T-cell (primary cell): Measurements from ENCODE around the gene KIZ. TPM values are rescaled to one million over a fixed set of nuclear protein-coding genes. Genes with fewer than 3 reads are reported as not detected.
"Not testable (repeated sequence)": the region's sequence is repeated elsewhere in the genome, so short reads cannot be mapped to it uniquely, and the experiment has no call there.

ENCODE experiments used
- ATAC-seq, 4 experiments: fragments of 200-7000 bp in 3 of 4; fragments of 150-1000 bp in 1 of 4; cut with Tn5 transposase; replicated peaks in 1 of 4; 1 replicate in 3 of 4; 2 replicates in 1 of 4; pipeline ENCODE4 v1.10.0; 2021; ENCODE audit warnings: moderate library complexity in 3 of 4, mild to moderate bottlenecking in 2 of 4, moderate number of reproducible peaks in 1 of 4
- CTCF ChIA-PET, 2 donors: fragments of 300-600 bp; sonication (Branson Sonifier 250); formaldehyde crosslinking; loops; one replicate each; lab custom pipeline; 2022; ENCODE audit warnings: antibody characterized with exemption in 2 of 2; lab: Charles Lee
- POLR2A ChIA-PET, 2 donors: fragments of 300-600 bp; sonication (Branson Sonifier 250); formaldehyde crosslinking; loops; one replicate each; lab custom pipeline; 2022; ENCODE audit warnings: antibody characterized with exemption in 2 of 2; lab: Charles Lee
- DNase-seq, 35 experiments: peaks; one replicate each; pipeline versions ENCODE4 v3.0.0 to v3.0.0-alpha.2; 2013 to 2023
- H3K27ac ChIP-seq: one replicate; pipeline ENCODE4 v1.5.1; 2013; ENCODE audit warnings: low read length
- H3K27me3 ChIP-seq, 2 experiments: replicated peaks in 1 of 2; 1 replicate in 1 of 2; 2 replicates in 1 of 2; pipeline versions ENCODE4 v1.6.1 to v1.7.0; 2013; ENCODE audit warnings: low read length in 1 of 2, mixed read lengths in 1 of 2; ENCODE audit not compliant: control insufficient read depth in 2 of 2, insufficient read depth in 2 of 2; ENCODE audit errors: extremely low read depth in 1 of 2
- H3K36me3 ChIP-seq, 2 donors: 1 replicate in 1 of 2; 2 replicates in 1 of 2; pipeline versions ENCODE4 v1.6.1 to v1.7.0; 2013; ENCODE audit warnings: low read length in 1 of 2; ENCODE audit not compliant: control insufficient read depth in 2 of 2, insufficient read depth in 1 of 2; ENCODE audit errors: extremely low read depth in 1 of 2
- H3K4me1 ChIP-seq, 2 experiments: 1 replicate in 1 of 2; 2 replicates in 1 of 2; pipeline versions ENCODE4 v1.6.1 to v1.7.0; 2013; ENCODE audit warnings: low read length in 2 of 2, mixed read lengths in 1 of 2; ENCODE audit not compliant: insufficient read depth in 2 of 2, control insufficient read depth in 1 of 2; ENCODE audit errors: extremely low read depth in 1 of 2
- H3K4me3 ChIP-seq, 2 donors: 1 replicate in 1 of 2; 2 replicates in 1 of 2; pipeline versions ENCODE4 v1.5.1 to v1.7.0; 2013; ENCODE audit warnings: mild to moderate bottlenecking in 2 of 2, low read length in 1 of 2, moderate library complexity in 1 of 2; ENCODE audit not compliant: control insufficient read depth in 1 of 2; ENCODE audit errors: extremely low read depth in 1 of 2
- H3K9me3 ChIP-seq: 2 replicates; pipeline ENCODE4 v1.7.0; 2013
- H3K27ac Mint-ChIP-seq, 2 donors: one replicate each; pipeline ENCODE4 v1.8.0; 2020 to 2021; ENCODE audit warnings: mild to moderate bottlenecking in 2 of 2, mixed read lengths in 2 of 2
- H3K27me3 Mint-ChIP-seq, 2 donors: one replicate each; pipeline ENCODE4 v1.8.0; 2021 to 2022; ENCODE audit warnings: mixed read lengths in 2 of 2
- H3K36me3 Mint-ChIP-seq: one replicate; pipeline ENCODE4 v1.8.0; 2021; ENCODE audit warnings: mixed read lengths
- H3K4me1 Mint-ChIP-seq, 3 donors: one replicate each; pipeline ENCODE4 v1.8.0; 2020 to 2022; ENCODE audit warnings: mixed read lengths in 3 of 3, mild to moderate bottlenecking in 1 of 3
- H3K4me3 Mint-ChIP-seq, 3 donors: one replicate each; pipeline ENCODE4 v1.8.0; 2020 to 2022; ENCODE audit warnings: mild to moderate bottlenecking in 3 of 3, mixed read lengths in 3 of 3, moderate library complexity in 3 of 3
- H3K9me3 Mint-ChIP-seq, 3 donors: one replicate each; pipeline ENCODE4 v1.8.0; 2020 to 2022; ENCODE audit warnings: mixed read lengths in 3 of 3
- WGBS: methylation state at CpG from one replicate; pipeline ENCODE4 v1.1.5; 2013; ENCODE audit warnings: missing lambda C conversion rate; ENCODE audit not compliant: insufficient coverage; 5-methylcytosine and 5-hydroxymethylcytosine counted together
- total RNA-seq, 35 experiments: library from RNA in 6 of 35; stranded (reverse) in 6 of 35; fragments of 120-200 nt in 1 of 35; gene quantifications; one replicate each; pipeline versions ENCODE4 v1.2.1 to v1.2.4 and lab custom pipeline; 2013 to 2026

The KIZ gene
- total RNA-seq, 5 donors from 2014 or later (not counting 1 experiment from before 2014, with no cell fraction given), result 30.1 to 44.0 (median 41.2) TPM

- ChIA-PET POLR2A (no interaction called here), CTCF (no interaction called here)
- 100% methylated on average over 4 of the region's 5 CpGs for WGBS
- Mint-ChIP-seq H3K4me1 (peaks cover 9 to 27% (median 15%) of the 10 kb centered on the region in 3 donors), H3K4me3 (no peak overlapping the region), H3K9me3 (peaks cover 0 to 3% (median 0%) of the 10 kb centered on the region in 3 donors), H3K27ac (no peak overlapping the region), H3K36me3 (peaks cover 58% of the 10 kb centered on the region), H3K27me3 (no peaks in the 10 kb centered on the region)
- Histone ChIP-seq H3K4me3 (no peak overlapping the region), H3K27me3 (no peaks in the 10 kb centered on the region), H3K27ac (no peak overlapping the region), H3K9me3 (no peaks in the 10 kb centered on the region), H3K36me3 (peaks cover 0 to 15% of the 10 kb centered on the region in 2 donors), H3K4me1 (peaks cover 0 to 7% of the 10 kb centered on the region in 2 experiments)
- ATAC-seq (no peak), DNase-seq (no peak)
Measured at GRCh38 chr20:21161926-21162325, 36.0 kb downstream of the KIZ start.

GRCh38 chr20:21162631-21163030, 36.7 kb downstream of the KIZ start:
- ATAC-seq (no peak), DNase-seq (no peak)
- POLR2A ChIA-PET, result no interaction called here
- H3K4me3 ChIP-seq, result no peak overlapping the region
- peaks cover 11 to 24% (median 15%) of the 10 kb centered on the region in 3 donors for H3K4me1 Mint-ChIP-seq
- H3K4me3 Mint-ChIP-seq, result no peak overlapping the region
- no peaks in the 10 kb centered on the region for H3K9me3 ChIP-seq
- no peak overlapping the region for H3K27ac ChIP-seq
- peaks cover 60% of the 10 kb centered on the region for H3K36me3 Mint-ChIP-seq
- H3K36me3 ChIP-seq, result peaks cover 0 to 15% of the 10 kb centered on the region in 2 donors
- no peaks in the 10 kb centered on the region for H3K27me3 ChIP-seq
- H3K27ac Mint-ChIP-seq, result no peak overlapping the region
- no peaks in the 10 kb centered on the region for H3K27me3 Mint-ChIP-seq
- H3K4me1 ChIP-seq, result peaks cover 0 to 8% of the 10 kb centered on the region in 2 experiments
- no CpG with 5 or more reads among the region's 3 CpGs for WGBS
- CTCF ChIA-PET, result no interaction called here
- peaks cover 0 to 3% (median 0%) of the 10 kb centered on the region in 3 donors for H3K9me3 Mint-ChIP-seq

GRCh38 chr20:21166801-21167200, 40.9 kb downstream of the KIZ start:
- DNase-seq (no peak), ATAC-seq (no peak)
- Mint-ChIP-seq H3K9me3 (peaks cover 2 to 6% (median 4%) of the 10 kb centered on the region in 3 donors), H3K27me3 (no peaks in the 10 kb centered on the region), H3K4me1 (peaks cover 11 to 23% (median 13%) of the 10 kb centered on the region in 3 donors), H3K36me3 (peaks cover 71% of the 10 kb centered on the region), H3K27ac (no peak overlapping the region), H3K4me3 (no peak overlapping the region)
- Histone ChIP-seq H3K9me3 (no peaks in the 10 kb centered on the region), H3K36me3 (peaks cover 0 to 13% of the 10 kb centered on the region in 2 donors), H3K4me1 (peaks cover 0 to 8% of the 10 kb centered on the region in 2 experiments), H3K27ac (no peak overlapping the region), H3K4me3 (no peak overlapping the region), H3K27me3 (no peaks in the 10 kb centered on the region)
- ChIA-PET POLR2A (no interaction called here), CTCF (interaction anchor here in 1 of 2 donors (0.7 kb wide), 1 partner anchor 78 kb away, joined by 3 read pairs; no protein-coding TSS in a partner anchor)
- WGBS, result 35% methylated on average over 2 of the region's 2 CpGs

GRCh38 chr20:21167261-21167660, 41.4 kb downstream of the KIZ start:
- no peaks in the 10 kb centered on the region for H3K27me3 Mint-ChIP-seq
- ATAC-seq (no peak), DNase-seq (no peak)
- Histone ChIP-seq H3K27me3 (no peaks in the 10 kb centered on the region), H3K27ac (no peak overlapping the region), H3K9me3 (no peaks in the 10 kb centered on the region), H3K4me1 (peaks cover 0 to 8% of the 10 kb centered on the region in 2 experiments), H3K4me3 (no peak overlapping the region), H3K36me3 (peaks cover 0 to 9% of the 10 kb centered on the region in 2 donors)
- H3K4me3 Mint-ChIP-seq, result no peak overlapping the region
- H3K36me3 Mint-ChIP-seq, result peaks cover 70% of the 10 kb centered on the region
- no CpG with 5 or more reads among the region's 5 CpGs for WGBS
- ChIA-PET POLR2A (no interaction called here), CTCF (no interaction called here)
- no peak overlapping the region for H3K27ac Mint-ChIP-seq
- peaks cover 2 to 6% (median 4%) of the 10 kb centered on the region in 3 donors for H3K9me3 Mint-ChIP-seq
- H3K4me1 Mint-ChIP-seq, result peaks cover 11 to 25% (median 13%) of the 10 kb centered on the region in 3 donors

- H3K27me3 Mint-ChIP-seq, CTCF ChIA-PET: not testable (repeated sequence)
- H3K36me3 Mint-ChIP-seq, result peaks cover 65% of the 10 kb centered on the region
Measured at GRCh38 chr20:21168061-21168460, 42.2 kb downstream of the KIZ start.

GRCh38 chr20:21172626-21173025, 46.7 kb downstream of the KIZ start:
- Histone ChIP-seq H3K4me3 (no peak overlapping the region), H3K27me3 (no peaks in the 10 kb centered on the region), H3K4me1 (peaks cover 0 to 5% of the 10 kb centered on the region in 2 experiments), H3K27ac (no peak overlapping the region), H3K36me3 (no peaks in the 10 kb centered on the region), H3K9me3 (no peaks in the 10 kb centered on the region)
- CTCF ChIA-PET, result no interaction called here
- Mint-ChIP-seq H3K9me3 (peaks cover 4 to 16% (median 8%) of the 10 kb centered on the region in 3 donors), H3K4me3 (no peak overlapping the region), H3K36me3 (peaks cover 41% of the 10 kb centered on the region), H3K4me1 (peaks cover 15 to 38% (median 17%) of the 10 kb centered on the region in 3 donors), H3K27me3 (no peaks in the 10 kb centered on the region), H3K27ac (no peak overlapping the region)
- POLR2A ChIA-PET, result no interaction called here
- ATAC-seq (no peak), DNase-seq (no peak)
- 91% methylated on average over 2 of the region's 2 CpGs for WGBS

More at GRCh38 chr20:21168061-21168460, 42.2 kb downstream of the KIZ start:
- H3K27ac ChIP-seq, H3K36me3 ChIP-seq, H3K9me3 Mint-ChIP-seq, H3K4me3 Mint-ChIP-seq, H3K9me3 ChIP-seq, DNase-seq, H3K27ac Mint-ChIP-seq, POLR2A ChIA-PET, H3K4me1 ChIP-seq, H3K4me3 ChIP-seq, H3K27me3 ChIP-seq, ATAC-seq: not testable (repeated sequence)
- WGBS, result no CpG with 5 or more reads among the region's 3 CpGs
- H3K4me1 Mint-ChIP-seq, result peaks cover 13 to 32% (median 14%) of the 10 kb centered on the region in 3 donors
